ENCODE measurements around the gene PANK2. TPM values are rescaled to one million over a fixed set of nuclear protein-coding genes. Genes with fewer than 3 reads are reported as not detected.
A peak's percentile ranks its signal among the peaks of the same experiment; 100 is the strongest.

The PANK2 gene
- total RNA-seq, 2 donors from 2014 or later, result 17.9 to 21.8 TPM

DNA sequence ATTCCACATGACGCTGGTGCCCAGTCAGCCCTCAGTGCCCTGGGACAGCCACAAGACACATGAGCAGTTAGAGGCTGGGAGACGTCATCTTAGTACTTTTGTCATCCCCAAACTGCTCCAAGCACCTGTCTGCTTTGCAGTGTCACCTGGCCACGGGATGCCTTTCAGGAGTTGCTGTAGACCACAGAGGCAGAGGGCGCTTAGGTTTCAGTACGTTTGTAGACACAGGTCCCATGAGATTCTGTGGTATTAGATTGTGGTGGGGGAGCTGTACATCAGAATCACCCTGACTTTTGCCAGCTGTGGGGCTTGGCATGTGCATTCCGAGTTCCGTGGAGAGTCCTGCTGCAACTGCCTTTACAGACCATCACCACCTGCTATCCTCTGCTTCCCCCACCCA is 25.9 kb upstream of the PANK2 start:
- intact Hi-C loops (cut with DNase I), result no loop called here
- no peaks in the 10 kb centered on the region for H3K4me1 ChIP-seq
- no peak overlapping the region for H3K4me3 ChIP-seq
- DNase-seq, result no peak
- peaks cover 16 to 51% of the 10 kb centered on the region in 2 donors for H3K36me3 ChIP-seq (replicated peaks in 1 of 2; ENCODE audit: insufficient read depth in 1 of 2, low read depth in 2 of 2)
- ATAC-seq, result no peak
- TF ChIP-seq POLR2A (IDR thresholded peaks at IDR 0.05), result no peak
- TF ChIP-seq, protein P1, sequence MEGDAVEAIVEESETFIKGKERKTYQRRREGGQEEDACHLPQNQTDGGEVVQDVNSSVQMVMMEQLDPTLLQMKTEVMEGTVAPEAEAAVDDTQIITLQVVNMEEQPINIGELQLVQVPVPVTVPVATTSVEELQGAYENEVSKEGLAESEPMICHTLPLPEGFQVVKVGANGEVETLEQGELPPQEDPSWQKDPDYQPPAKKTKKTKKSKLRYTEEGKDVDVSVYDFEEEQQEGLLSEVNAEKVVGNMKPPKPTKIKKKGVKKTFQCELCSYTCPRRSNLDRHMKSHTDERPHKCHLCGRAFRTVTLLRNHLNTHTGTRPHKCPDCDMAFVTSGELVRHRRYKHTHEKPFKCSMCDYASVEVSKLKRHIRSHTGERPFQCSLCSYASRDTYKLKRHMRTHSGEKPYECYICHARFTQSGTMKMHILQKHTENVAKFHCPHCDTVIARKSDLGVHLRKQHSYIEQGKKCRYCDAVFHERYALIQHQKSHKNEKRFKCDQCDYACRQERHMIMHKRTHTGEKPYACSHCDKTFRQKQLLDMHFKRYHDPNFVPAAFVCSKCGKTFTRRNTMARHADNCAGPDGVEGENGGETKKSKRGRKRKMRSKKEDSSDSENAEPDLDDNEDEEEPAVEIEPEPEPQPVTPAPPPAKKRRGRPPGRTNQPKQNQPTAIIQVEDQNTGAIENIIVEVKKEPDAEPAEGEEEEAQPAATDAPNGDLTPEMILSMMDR (IDR thresholded peaks at IDR 0.05), result no peak
- no peaks in the 10 kb centered on the region for H3K27me3 ChIP-seq
- 87 to 92% methylated on average over 7 of the region's 7 CpGs for WGBS, 2 donors
- H3K27ac ChIP-seq, result no peak overlapping the region
- H3K9me3 ChIP-seq, result no peaks in the 10 kb centered on the region

DNA sequence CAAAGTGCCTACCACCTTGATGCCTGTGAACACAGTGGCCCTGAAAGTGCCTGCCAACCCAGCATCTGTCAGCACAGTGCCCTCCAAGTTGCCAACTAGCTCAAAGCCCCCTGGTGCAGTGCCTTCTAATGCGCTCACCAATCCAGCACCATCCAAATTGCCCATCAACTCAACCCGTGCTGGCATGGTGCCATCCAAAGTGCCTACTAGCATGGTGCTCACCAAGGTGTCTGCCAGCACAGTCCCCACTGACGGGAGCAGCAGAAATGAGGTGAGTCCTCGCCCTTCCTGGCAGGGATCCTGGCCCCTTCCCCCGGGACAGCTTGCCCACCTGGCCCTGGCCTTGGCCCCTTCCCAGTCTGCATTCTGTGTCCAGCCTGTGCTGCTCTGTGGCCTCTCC is 24.7 kb upstream of the PANK2 start:
- intact Hi-C loops (cut with DNase I), result no loop called here
- 76 to 82% methylated on average over 4 to 5 of the region's 5 CpGs for whole genome bisulfite sequencing, 2 donors
- no peak for ATAC-seq
- H3K4me1 ChIP-seq, result no peaks in the 10 kb centered on the region
- DNase-seq, result peak in 2 of 4 donors; percentile 33 to 38
- H3K36me3 ChIP-seq (replicated peaks in 1 of 2; ENCODE audit: insufficient read depth in 1 of 2, low read depth in 2 of 2), result peaks cover 16 to 46% of the 10 kb centered on the region in 2 donors
- H3K27ac ChIP-seq, result no peak overlapping the region
- H3K27me3 ChIP-seq, result no peaks in the 10 kb centered on the region
- no peak overlapping the region for H3K4me3 ChIP-seq
- no peaks in the 10 kb centered on the region for H3K9me3 ChIP-seq
- TF ChIP-seq, protein P1 (IDR thresholded peaks at IDR 0.05), result no peak
- no peak for TF ChIP-seq POLR2A (IDR thresholded peaks at IDR 0.05)

DNA sequence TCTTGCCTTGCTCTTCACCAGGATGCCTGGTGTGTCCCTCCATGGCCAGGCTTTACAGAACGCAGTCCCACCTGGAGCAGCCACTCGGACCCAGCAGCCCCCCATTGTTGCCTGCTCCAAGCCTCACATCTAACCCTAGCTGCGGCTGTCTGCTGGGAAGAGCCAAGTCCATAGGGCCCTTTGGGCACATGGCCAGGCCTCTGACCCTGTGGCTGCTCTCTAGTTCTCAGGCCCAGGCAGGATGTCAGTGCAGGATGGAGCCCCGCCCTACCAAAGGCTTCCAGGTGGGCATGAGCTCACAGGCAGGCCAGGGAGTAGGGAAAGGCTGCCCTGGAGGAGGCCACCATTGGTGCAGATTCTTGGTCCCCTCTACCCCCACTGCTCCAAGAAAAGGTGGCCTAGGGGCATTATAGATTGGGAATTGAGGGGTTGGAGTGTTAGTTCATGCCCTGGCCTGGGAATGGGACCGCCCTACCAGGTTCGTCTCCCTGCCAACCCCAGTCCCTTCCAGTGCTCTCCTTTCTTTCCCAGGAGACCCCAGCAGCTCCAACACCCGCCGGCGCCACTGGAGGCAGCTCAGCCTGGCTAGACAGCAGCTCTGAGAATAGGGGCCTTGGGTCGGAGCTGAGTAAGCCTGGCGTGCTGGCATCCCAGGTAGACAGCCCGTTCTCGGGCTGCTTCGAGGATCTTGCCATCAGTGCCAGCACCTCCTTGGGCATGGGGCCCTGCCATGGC is 23.9 kb upstream of the PANK2 start:
- H3K27me3 ChIP-seq, result no peaks in the 10 kb centered on the region
- TF ChIP-seq POLR2A (IDR thresholded peaks at IDR 0.05), result no peak
- TF ChIP-seq, protein P1 (IDR thresholded peaks at IDR 0.05), result no peak
- H3K36me3 ChIP-seq (replicated peaks in 1 of 2; ENCODE audit: insufficient read depth in 1 of 2, low read depth in 2 of 2), result peaks cover 16 to 46% of the 10 kb centered on the region in 2 donors
- no peaks in the 10 kb centered on the region for H3K9me3 ChIP-seq
- H3K4me1 ChIP-seq, result no peaks in the 10 kb centered on the region
- no peak overlapping the region for H3K4me3 ChIP-seq
- DNase-seq (no peak), ATAC-seq (no peak)
- 82 to 90% methylated on average over 12 to 14 of the region's 14 CpGs for WGBS, 2 donors
- intact Hi-C loops (cut with DNase I), result no loop called here
- H3K27ac ChIP-seq, result no peak overlapping the region

DNA sequence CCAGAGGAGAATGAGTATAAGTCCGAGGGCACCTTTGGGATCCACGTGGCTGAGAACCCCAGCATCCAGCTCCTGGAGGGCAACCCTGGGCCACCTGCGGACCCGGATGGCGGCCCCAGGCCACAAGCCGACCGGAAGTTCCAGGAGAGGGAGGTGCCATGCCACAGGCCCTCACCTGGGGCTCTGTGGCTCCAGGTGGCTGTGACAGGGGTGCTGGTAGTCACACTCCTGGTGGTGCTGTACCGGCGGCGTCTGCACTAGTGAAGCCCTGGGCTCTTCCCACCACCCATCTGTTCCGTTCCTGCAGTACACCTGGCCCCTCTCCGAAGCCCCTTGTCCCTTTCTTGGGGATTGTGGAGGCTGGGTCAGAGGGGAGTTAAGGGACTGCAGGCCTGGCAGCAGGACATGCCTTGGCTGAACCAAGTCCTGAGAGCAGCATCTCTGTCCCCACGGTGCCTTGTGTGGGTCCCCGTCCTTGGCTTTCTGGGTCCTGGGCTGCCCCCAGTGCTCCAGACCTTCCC is 23.2 kb upstream of the PANK2 start:
- intact Hi-C loops (cut with DNase I), result no loop called here
- Histone ChIP-seq H3K4me1 (no peaks in the 10 kb centered on the region), H3K27ac (no peak overlapping the region), H3K36me3 (replicated peaks in 1 of 2; ENCODE audit: insufficient read depth in 1 of 2, low read depth in 2 of 2) (peaks cover 16 to 43% of the 10 kb centered on the region in 2 donors), H3K9me3 (no peaks in the 10 kb centered on the region), H3K4me3 (no peak overlapping the region), H3K27me3 (no peaks in the 10 kb centered on the region)
- ATAC-seq (no peak), DNase-seq (no peak)
- 89 to 98% methylated on average over 2 to 14 of the region's 14 CpGs for WGBS, 2 donors
- TF ChIP-seq, protein P1 (IDR thresholded peaks at IDR 0.05), result no peak
- no peak for TF ChIP-seq POLR2A (IDR thresholded peaks at IDR 0.05)

DNA sequence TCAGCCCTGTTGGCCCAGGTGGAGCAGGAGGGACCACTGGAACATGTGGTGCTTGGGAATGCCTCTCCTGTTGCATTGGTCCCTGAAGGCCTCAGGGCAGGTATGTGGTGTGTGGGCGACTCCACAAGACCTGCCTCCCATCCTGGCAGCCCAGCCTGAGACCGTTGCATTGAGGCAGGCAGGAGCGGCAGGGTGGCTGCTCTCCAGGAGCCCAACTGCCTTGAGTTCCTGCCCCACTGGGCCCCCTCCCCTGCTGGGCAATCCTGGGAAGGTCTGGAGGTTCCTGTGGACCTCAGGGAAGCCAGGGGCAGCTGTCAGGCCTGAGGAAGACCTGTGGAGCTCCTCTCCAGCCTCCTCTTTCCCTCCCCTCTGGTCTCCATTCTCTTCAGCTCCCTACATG is 22.7 kb upstream of the PANK2 start:
- Histone ChIP-seq H3K9me3 (no peaks in the 10 kb centered on the region), H3K27me3 (no peaks in the 10 kb centered on the region), H3K27ac (no peak overlapping the region), H3K4me3 (no peak overlapping the region), H3K36me3 (replicated peaks in 1 of 2; ENCODE audit: insufficient read depth in 1 of 2, low read depth in 2 of 2) (peaks cover 12 to 38% of the 10 kb centered on the region in 2 donors), H3K4me1 (no peaks in the 10 kb centered on the region)
- DNase-seq, result no peak
- TF ChIP-seq, protein P1 (IDR thresholded peaks at IDR 0.05), result no peak
- no peak for TF ChIP-seq POLR2A (IDR thresholded peaks at IDR 0.05)
- WGBS, 2 donors, result 85% methylated on average over 3 of the region's 3 CpGs; no CpG with 5 or more reads in 1 of the 2 donors
- no peak for ATAC-seq
- intact Hi-C loops (cut with DNase I), result no loop called here

Measured in body of pancreas (tissue), 4 donors.